GM12872 (cell line): ENCODE data around the gene SKAP2.

Experiments used
- CTCF ChIP-seq: IDR thresholded peaks from 3 replicates; pipeline ENCODE4 v1.5.1; 2011; ENCODE audit warnings: low read depth, mild to moderate bottlenecking, low read length, moderate library complexity; ENCODE audit not compliant: insufficient read depth

The SKAP2 gene

GRCh38 chr7:26864309-26865093 lies at the start of gene SKAP2:
Gene SKAP2 (minus strand): TSS chr7:26864590. CDS start chr7:26864429, 161 bp downstream.
- TF ChIP-seq CTCF: no peak

GRCh38 chr7:26912933-26913536 lies 48.6 kb upstream of the SKAP2 start:
- TF ChIP-seq CTCF: no peak

GRCh38 chr7:26912338-26912737 lies 47.9 kb upstream of the SKAP2 start:
- no peak for TF ChIP-seq CTCF

GRCh38 chr7:26910221-26910620 lies 45.8 kb upstream of the SKAP2 start:
- no peak for TF ChIP-seq CTCF

GRCh38 chr7:26900251-26900650 lies 35.9 kb upstream of the SKAP2 start:
- no peak for TF ChIP-seq CTCF

- TF ChIP-seq CTCF: no peak
Observed at GRCh38 chr7:26899519-26899918, 35.1 kb upstream of the SKAP2 start.

GRCh38 chr7:26898891-26899290 lies 34.5 kb upstream of the SKAP2 start:
- TF ChIP-seq CTCF: no peak
